HL-60 (cell line): Measurements from ENCODE around the gene LDB3.

Source experiments
- GABPA ChIP-seq: IDR thresholded peaks from 2 replicates; pipeline ENCODE4 v1.6.1; 2012; ENCODE audit warnings: low read depth
- POLR2AphosphoS5 ChIP-seq: IDR thresholded peaks from 2 replicates; pipeline ENCODE4 v1.6.1; 2012; ENCODE audit warnings: low read depth
- SPI1 ChIP-seq: IDR thresholded peaks from 2 replicates; pipeline ENCODE4 v1.6.1; 2012; ENCODE audit warnings: low read depth, mild to moderate bottlenecking, borderline replicate concordance
- TF ChIP-seq, protein P1 (sequence below): IDR thresholded peaks from one replicate; pipeline ENCODE4 v1.5.1; 2011; ENCODE audit warnings: low read length, control low read depth, inconsistent platforms; ENCODE audit not compliant: insufficient read depth
- TF ChIP-seq, protein P2 (sequence below): IDR thresholded peaks from 2 replicates; pipeline ENCODE4 v1.6.1; 2012; ENCODE audit warnings: low read depth; ENCODE audit not compliant: insufficient replicate concordance

GRCh38 chr10:86673216-86673826 is 5.0 kb downstream of the LDB3 start:
- TF ChIP-seq, protein P1, sequence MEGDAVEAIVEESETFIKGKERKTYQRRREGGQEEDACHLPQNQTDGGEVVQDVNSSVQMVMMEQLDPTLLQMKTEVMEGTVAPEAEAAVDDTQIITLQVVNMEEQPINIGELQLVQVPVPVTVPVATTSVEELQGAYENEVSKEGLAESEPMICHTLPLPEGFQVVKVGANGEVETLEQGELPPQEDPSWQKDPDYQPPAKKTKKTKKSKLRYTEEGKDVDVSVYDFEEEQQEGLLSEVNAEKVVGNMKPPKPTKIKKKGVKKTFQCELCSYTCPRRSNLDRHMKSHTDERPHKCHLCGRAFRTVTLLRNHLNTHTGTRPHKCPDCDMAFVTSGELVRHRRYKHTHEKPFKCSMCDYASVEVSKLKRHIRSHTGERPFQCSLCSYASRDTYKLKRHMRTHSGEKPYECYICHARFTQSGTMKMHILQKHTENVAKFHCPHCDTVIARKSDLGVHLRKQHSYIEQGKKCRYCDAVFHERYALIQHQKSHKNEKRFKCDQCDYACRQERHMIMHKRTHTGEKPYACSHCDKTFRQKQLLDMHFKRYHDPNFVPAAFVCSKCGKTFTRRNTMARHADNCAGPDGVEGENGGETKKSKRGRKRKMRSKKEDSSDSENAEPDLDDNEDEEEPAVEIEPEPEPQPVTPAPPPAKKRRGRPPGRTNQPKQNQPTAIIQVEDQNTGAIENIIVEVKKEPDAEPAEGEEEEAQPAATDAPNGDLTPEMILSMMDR, result no peak
- TF ChIP-seq POLR2AphosphoS5, result no peak
- no peak for TF ChIP-seq GABPA
- TF ChIP-seq, protein P2, sequence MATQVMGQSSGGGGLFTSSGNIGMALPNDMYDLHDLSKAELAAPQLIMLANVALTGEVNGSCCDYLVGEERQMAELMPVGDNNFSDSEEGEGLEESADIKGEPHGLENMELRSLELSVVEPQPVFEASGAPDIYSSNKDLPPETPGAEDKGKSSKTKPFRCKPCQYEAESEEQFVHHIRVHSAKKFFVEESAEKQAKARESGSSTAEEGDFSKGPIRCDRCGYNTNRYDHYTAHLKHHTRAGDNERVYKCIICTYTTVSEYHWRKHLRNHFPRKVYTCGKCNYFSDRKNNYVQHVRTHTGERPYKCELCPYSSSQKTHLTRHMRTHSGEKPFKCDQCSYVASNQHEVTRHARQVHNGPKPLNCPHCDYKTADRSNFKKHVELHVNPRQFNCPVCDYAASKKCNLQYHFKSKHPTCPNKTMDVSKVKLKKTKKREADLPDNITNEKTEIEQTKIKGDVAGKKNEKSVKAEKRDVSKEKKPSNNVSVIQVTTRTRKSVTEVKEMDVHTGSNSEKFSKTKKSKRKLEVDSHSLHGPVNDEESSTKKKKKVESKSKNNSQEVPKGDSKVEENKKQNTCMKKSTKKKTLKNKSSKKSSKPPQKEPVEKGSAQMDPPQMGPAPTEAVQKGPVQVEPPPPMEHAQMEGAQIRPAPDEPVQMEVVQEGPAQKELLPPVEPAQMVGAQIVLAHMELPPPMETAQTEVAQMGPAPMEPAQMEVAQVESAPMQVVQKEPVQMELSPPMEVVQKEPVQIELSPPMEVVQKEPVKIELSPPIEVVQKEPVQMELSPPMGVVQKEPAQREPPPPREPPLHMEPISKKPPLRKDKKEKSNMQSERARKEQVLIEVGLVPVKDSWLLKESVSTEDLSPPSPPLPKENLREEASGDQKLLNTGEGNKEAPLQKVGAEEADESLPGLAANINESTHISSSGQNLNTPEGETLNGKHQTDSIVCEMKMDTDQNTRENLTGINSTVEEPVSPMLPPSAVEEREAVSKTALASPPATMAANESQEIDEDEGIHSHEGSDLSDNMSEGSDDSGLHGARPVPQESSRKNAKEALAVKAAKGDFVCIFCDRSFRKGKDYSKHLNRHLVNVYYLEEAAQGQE, result no peak
- TF ChIP-seq SPI1, result no peak
